ENCODE results near the gene ACP1.

DNA sequence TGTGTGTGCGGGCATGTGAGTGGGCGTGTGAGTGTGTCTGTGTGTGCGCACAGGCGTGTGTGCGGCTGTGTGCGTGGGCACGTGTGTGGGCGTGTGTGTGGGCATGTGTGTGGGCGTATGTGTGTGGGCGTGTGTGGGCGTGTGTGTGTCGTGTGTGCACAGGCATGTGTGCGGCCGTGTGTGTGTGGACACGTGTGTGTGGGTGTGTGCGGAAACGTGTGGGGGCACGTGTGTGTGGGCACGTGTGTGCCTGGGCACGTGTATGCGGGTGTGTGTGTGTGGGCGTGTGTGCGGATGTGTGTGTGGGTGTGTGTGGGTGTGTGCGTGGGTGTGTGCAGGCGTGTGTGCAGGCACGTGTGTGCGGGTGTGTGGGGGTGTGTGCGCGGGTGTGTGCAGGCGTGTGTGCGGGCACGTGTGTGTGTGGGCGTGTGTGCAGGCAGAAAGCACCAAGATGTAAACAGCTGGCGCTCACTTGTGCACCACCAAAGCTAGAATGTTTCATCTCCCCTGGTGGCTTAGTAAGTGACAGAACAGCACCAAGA is 54.4 kb downstream of the ACP1 start:
- no peak for TF ChIP-seq EZH2 (IDR thresholded peaks at IDR 0.05; ENCODE audit: borderline replicate concordance, low read length)
- TF ChIP-seq, protein P1, sequence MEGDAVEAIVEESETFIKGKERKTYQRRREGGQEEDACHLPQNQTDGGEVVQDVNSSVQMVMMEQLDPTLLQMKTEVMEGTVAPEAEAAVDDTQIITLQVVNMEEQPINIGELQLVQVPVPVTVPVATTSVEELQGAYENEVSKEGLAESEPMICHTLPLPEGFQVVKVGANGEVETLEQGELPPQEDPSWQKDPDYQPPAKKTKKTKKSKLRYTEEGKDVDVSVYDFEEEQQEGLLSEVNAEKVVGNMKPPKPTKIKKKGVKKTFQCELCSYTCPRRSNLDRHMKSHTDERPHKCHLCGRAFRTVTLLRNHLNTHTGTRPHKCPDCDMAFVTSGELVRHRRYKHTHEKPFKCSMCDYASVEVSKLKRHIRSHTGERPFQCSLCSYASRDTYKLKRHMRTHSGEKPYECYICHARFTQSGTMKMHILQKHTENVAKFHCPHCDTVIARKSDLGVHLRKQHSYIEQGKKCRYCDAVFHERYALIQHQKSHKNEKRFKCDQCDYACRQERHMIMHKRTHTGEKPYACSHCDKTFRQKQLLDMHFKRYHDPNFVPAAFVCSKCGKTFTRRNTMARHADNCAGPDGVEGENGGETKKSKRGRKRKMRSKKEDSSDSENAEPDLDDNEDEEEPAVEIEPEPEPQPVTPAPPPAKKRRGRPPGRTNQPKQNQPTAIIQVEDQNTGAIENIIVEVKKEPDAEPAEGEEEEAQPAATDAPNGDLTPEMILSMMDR (IDR thresholded peaks at IDR 0.05; ENCODE audit: low read length): no peak
